K562 (cell line): ENCODE results near the gene SUDS3. TPM values are rescaled to one million over a fixed set of nuclear protein-coding genes. Genes with fewer than 3 reads are reported as not detected.
A peak's percentile ranks its signal among the peaks of the same experiment; 100 is the strongest.

Experiments
- BCOR ChIP-seq: fragments of 450-650 bp; IDR thresholded peaks from 2 replicates; pipeline ENCODE4 v1.6.1; 2016
- BRD4 ChIP-seq: fragments of 200-600 bp; sonication (generic); IDR thresholded peaks from 2 replicates; pipeline ENCODE4 v1.6.1; 2017; ENCODE audit warnings: inconsistent platforms
- CCNT2 ChIP-seq: IDR thresholded peaks from 2 replicates; pipeline ENCODE4 v1.6.1; 2011; ENCODE audit warnings: borderline replicate concordance, low read depth, mild to moderate bottlenecking, moderate library complexity, mixed read lengths, low read length; ENCODE audit not compliant: insufficient read length; ENCODE audit errors: extremely low read depth
- DMBX1 ChIP-seq: fragments of 250-450 bp; sonication (Bioruptor Pico); IDR thresholded peaks from 2 replicates; pipeline ENCODE4 v1.8.0; 2022; ENCODE audit warnings: inconsistent platforms, mild to moderate bottlenecking, moderate library complexity, borderline replicate concordance
- ELF1 ChIP-seq: fragments of 200-800 bp; sonication (Bioruptor generic); IDR thresholded peaks from 2 replicates; pipeline ENCODE4 v1.6.1; 2016; ENCODE audit warnings: missing genetic modification characterization, missing compliant biosample characterization
- ELF4 ChIP-seq: fragments of 450-650 bp; formaldehyde crosslinking; IDR thresholded peaks from 2 replicates; pipeline ENCODE4 v1.4.0; 2022; ENCODE audit warnings: missing genetic modification characterization
- EP300 ChIP-seq: IDR thresholded peaks from 2 replicates; pipeline ENCODE4 v1.6.1; 2012; ENCODE audit warnings: low read length, improper control_type of control experiment
- EWSR1 ChIP-seq: fragments of 450-650 bp; IDR thresholded peaks from 2 replicates; pipeline ENCODE4 v1.6.1; 2018; ENCODE audit warnings: borderline replicate concordance, mild to moderate bottlenecking, low read depth, moderate library complexity; ENCODE audit not compliant: partially characterized antibody
- FOXP1 ChIP-seq: sonication (generic); formaldehyde crosslinking; IDR thresholded peaks from 2 replicates; pipeline ENCODE4 v1.8.0; 2022; ENCODE audit warnings: mild to moderate bottlenecking, missing genetic modification reagents
- HMBOX1 ChIP-seq: sonication (generic); IDR thresholded peaks from 2 replicates; pipeline ENCODE4 v1.6.1; 2016
- KDM1A ChIP-seq, 2 experiments: fragments of 450-650 bp; IDR thresholded peaks; 2 replicates each; pipeline ENCODE4 v1.6.1; 2016; ENCODE audit warnings: mild to moderate bottlenecking in 2 of 2
- MCM5 ChIP-seq: fragments of 450-650 bp; IDR thresholded peaks from 2 replicates; pipeline ENCODE4 v1.6.1; 2016; ENCODE audit warnings: low read depth
- MTA2 ChIP-seq: fragments of 450-650 bp; IDR thresholded peaks from 2 replicates; pipeline ENCODE4 v1.6.1; 2016; ENCODE audit warnings: low read depth
- NR2C1 ChIP-seq, 2 experiments: fragments of 450-650 bp; IDR thresholded peaks; 2 replicates each; pipeline ENCODE4 v1.6.1; 2017; ENCODE audit warnings: mild to moderate bottlenecking in 2 of 2, antibody characterized with exemption in 1 of 2, inconsistent platforms in 1 of 2, missing compliant biosample characterization in 1 of 2, missing genetic modification characterization in 1 of 2
- PHTF2 ChIP-seq: fragments of 250-450 bp; sonication (Bioruptor Pico); IDR thresholded peaks from 2 replicates; pipeline ENCODE4 v1.5.0; 2021; ENCODE audit warnings: mild to moderate bottlenecking
- PKNOX1 ChIP-seq: fragments of 450-650 bp; IDR thresholded peaks from 2 replicates; pipeline ENCODE4 v1.6.1; 2016
- RCOR1 ChIP-seq, 2 experiments: IDR thresholded peaks; 2 replicates each; pipeline ENCODE4 v1.6.1; 2012; ENCODE audit warnings: low read depth in 2 of 2, low read length in 2 of 2, borderline replicate concordance in 1 of 2, improper control_type of control experiment in 1 of 2
- SMAD3 ChIP-seq: fragments of 450-650 bp; formaldehyde crosslinking; conservative IDR thresholded peaks from 2 replicates; pipeline ENCODE4 v1.4.0; 2020; ENCODE audit warnings: mild to moderate bottlenecking
- SMARCA4 ChIP-seq: fragments of 450-650 bp; IDR thresholded peaks from 2 replicates; pipeline ENCODE4 v1.6.1; 2016
- SUPT5H ChIP-seq: fragments of 450-650 bp; IDR thresholded peaks from 2 replicates; pipeline ENCODE4 v1.6.1; 2016
- TCF3 ChIP-seq: sonication (generic); formaldehyde crosslinking; IDR thresholded peaks from 2 replicates; pipeline ENCODE4 v1.4.0; 2020; ENCODE audit warnings: mild to moderate bottlenecking, missing genetic modification reagents
- ZBTB33 ChIP-seq: sonication (generic); formaldehyde crosslinking; IDR thresholded peaks from 2 replicates; pipeline ENCODE4 v1.8.1; 2023; ENCODE audit warnings: mild to moderate bottlenecking, missing genetic modification reagents
- ZEB2 ChIP-seq: fragments of 450-650 bp; IDR thresholded peaks from 2 replicates; pipeline ENCODE4 v1.6.1; 2016
- ZFP91 ChIP-seq: sonication (generic); formaldehyde crosslinking; IDR thresholded peaks from 2 replicates; pipeline ENCODE4 v1.8.0; 2022; ENCODE audit warnings: mild to moderate bottlenecking, missing genetic modification reagents
- ZNF41 ChIP-seq: fragments of 250-450 bp; sonication (Bioruptor Pico); conservative IDR thresholded peaks from 2 replicates; pipeline ENCODE4 v1.4.0; 2020; ENCODE audit warnings: mild to moderate bottlenecking
- ZNF507 ChIP-seq: conservative IDR thresholded peaks from 2 replicates; pipeline ENCODE4 v1.6.1; 2017; ENCODE audit warnings: missing genetic modification characterization, missing compliant biosample characterization
- polyA plus RNA-seq, 8 experiments: library from polyadenylated mRNA; depleted of rRNA in 4 of 8; stranded (reverse) in 5 of 8; unstranded in 3 of 8; fragments of >200 nt; fragmentation: Nextera tagmentation in 2 of 8; fragmentation: Illumina TruSeq in 1 of 8; extraction: Ambion mirVana in 2 of 8; extraction: Trizol in 1 of 8; gene quantifications; 2 replicates each; pipeline versions ENCODE4 v1.2.1 to v1.2.3, GENCODE V29; 2011 to 2014; ENCODE audit warnings: inconsistent platforms in 1 of 8, missing spikeins in 1 of 8
- total RNA-seq, 7 experiments: library from RNA; depleted of rRNA in 6 of 7; stranded (reverse); fragments of >200 nt in 6 of 7; fragmentation: Illumina TruSeq in 2 of 7; extraction: Trizol in 2 of 7; gene quantifications; 2 replicates each; pipeline versions ENCODE4 v1.2.1 to v1.2.3, GENCODE V29; 2011 to 2021; ENCODE audit warnings: low replicate concordance in 1 of 7

SUDS3 gene
- total and polyA plus RNA-seq, 9 of the 15 experiments (the other 6 are each of a cell fraction or from before 2014, with no cell fraction given) = 6.6 to 30.5 (median 23.3) TPM

- TF ChIP-seq ZFP91 (CRISPR knock-in tag) (no peak), FOXP1 (CRISPR knock-in tag) (no peak), TCF3 (CRISPR knock-in tag) (peak; percentile 96), DMBX1 (CRISPR knock-in tag) (peak; percentile 82), ELF1 (tag) (peak; percentile 42; the same call in 1 of the 2 replicates), BRD4 (no peak), ZBTB33 (CRISPR knock-in tag) (no peak), SUPT5H (peak; percentile 41; the same call in 1 of the 2 replicates), ZEB2 (peak; percentile 64), MTA2 (peak; percentile 93), CCNT2 (peak; percentile 92), EP300 (peak; percentile 91), RCOR1 (IDR thresholded peaks at IDR 0.05; ENCODE audit: borderline replicate concordance in 1 of 2, low read depth in 2 of 2, low read length in 2 of 2) (peak; percentile 90 to 98), PKNOX1 (peak; percentile 85), NR2C1 (IDR thresholded peaks at IDR 0.05) (no peak), NR2C1 (tag; IDR thresholded peaks at IDR 0.05) (no peak), SMAD3 (CRISPR knock-in tag) (peak; percentile 75; the same call in 1 of the 2 replicates), HMBOX1 (peak; percentile 94), KDM1A (IDR thresholded peaks at IDR 0.05) (peak; percentile 93 to 94), ZNF507 (tag) (no peak), PHTF2 (CRISPR knock-in tag) (no peak), EWSR1 (no peak), MCM5 (no peak), SMARCA4 (peak; percentile 97), ELF4 (CRISPR knock-in tag) (0 out of 2 replicates have a peak, but pooled peaks have one; percentile 36), ZNF41 (CRISPR knock-in tag) (peak; percentile 70; the same call in 1 of the 2 replicates), BCOR (peak; percentile 62)
These were observed 45.8 kb upstream of the SUDS3 start (continued) for GRCh38 chr12:118330421-118331018.
